Caco-2 (cell line): ENCODE results near the gene DDOST. TPM values are rescaled to one million over a fixed set of nuclear protein-coding genes. Genes with fewer than 3 reads are reported as not detected.

Source experiments
- BruUV-seq: library from RNA; stranded (reverse); fragments of 400-500 nt; replicated peaks from 2 replicates; lab custom pipeline; 2021; lab: Mats Ljungman, UMichigan
- CTCF ChIA-PET: fragments of 300-600 bp; sonication (Branson Sonifier 250); formaldehyde crosslinking; loops from one replicate; lab custom pipeline; 2022; ENCODE audit warnings: antibody characterized with exemption; lab: Charles Lee
- POLR2A ChIA-PET: fragments of 300-600 bp; sonication (Branson Sonifier 250); formaldehyde crosslinking; loops from one replicate; lab custom pipeline; 2022; ENCODE audit warnings: antibody characterized with exemption; lab: Charles Lee
- DNase-seq, 2 experiments: peaks; one replicate each; pipeline versions ENCODE4 v3.0.0 to v3.0.0-alpha.2; 2020 to 2022
- H3K27me3 ChIP-seq: replicated peaks from 2 replicates; pipeline ENCODE4 v1.6.0; 2011; ENCODE audit warnings: low read length; ENCODE audit not compliant: control insufficient read depth, insufficient read depth
- H3K36me3 ChIP-seq: 2 replicates; pipeline ENCODE4 v1.5.1; 2011; ENCODE audit warnings: low read length; ENCODE audit not compliant: control insufficient read depth, insufficient read depth
- H3K4me1 ChIP-seq: fragments of 250-450 bp; sonication (Bioruptor Pico); 2 replicates; pipeline ENCODE4 v1.5.1; 2020; ENCODE audit warnings: mild to moderate bottlenecking
- H3K4me3 ChIP-seq: 2 replicates; pipeline ENCODE4 v1.5.1; 2011; ENCODE audit warnings: low read depth, mild to moderate bottlenecking, control low read depth, low read length
- H3K9me3 ChIP-seq: fragments of 250-450 bp; sonication (Bioruptor Pico); 2 replicates; pipeline ENCODE4 v1.5.1; 2020; ENCODE audit warnings: mild to moderate bottlenecking, moderate library complexity
- H3K27ac Mint-ChIP-seq: one replicate; pipeline ENCODE4 v1.8.0; 2022; ENCODE audit warnings: mixed read lengths; ENCODE audit not compliant: unreplicated experiment
- H3K27me3 Mint-ChIP-seq: one replicate; pipeline ENCODE4 v1.8.0; 2022; ENCODE audit warnings: mixed read lengths; ENCODE audit not compliant: insufficient read depth, unreplicated experiment
- H3K36me3 Mint-ChIP-seq: one replicate; pipeline ENCODE4 v1.8.0; 2022; ENCODE audit warnings: mild to moderate bottlenecking, mixed read lengths; ENCODE audit not compliant: insufficient read depth, unreplicated experiment
- H3K4me1 Mint-ChIP-seq: one replicate; pipeline ENCODE4 v1.8.0; 2022; ENCODE audit warnings: low read depth, mixed read lengths; ENCODE audit not compliant: unreplicated experiment
- H3K4me3 Mint-ChIP-seq: one replicate; pipeline ENCODE4 v1.8.0; 2022; ENCODE audit warnings: mild to moderate bottlenecking, moderate library complexity, mixed read lengths; ENCODE audit not compliant: unreplicated experiment
- H3K9me3 Mint-ChIP-seq: one replicate; pipeline ENCODE4 v1.8.0; 2022; ENCODE audit warnings: mixed read lengths; ENCODE audit not compliant: unreplicated experiment
- CTCF ChIP-seq, 2 experiments: fragments of 200-600 bp in 1 of 2; IDR thresholded peaks; 1 replicate in 1 of 2; 2 replicates in 1 of 2; pipeline versions ENCODE4 v1.5.1 to v1.8.0; 2011 to 2022; ENCODE audit warnings: antibody characterized with exemption in 1 of 2, control low read depth in 1 of 2, inconsistent platforms in 1 of 2, low read depth in 1 of 2, low read length in 1 of 2, mild to moderate bottlenecking in 1 of 2, moderate library complexity in 1 of 2; ENCODE audit not compliant: insufficient read depth in 1 of 2, severe bottlenecking in 1 of 2, unreplicated experiment in 1 of 2
- intact Hi-C: fragments of 100-400 bp; cut with micrococcal nuclease; formaldehyde crosslinking; loops from one replicate; pipeline ENCODE4 v1.10.0; 2022; ENCODE audit not compliant: unreplicated experiment
- total RNA-seq: library from RNA; stranded (reverse); gene quantifications from 2 replicates; pipeline ENCODE4 v1.2.3, GENCODE V29; 2022

Gene DDOST
- total RNA-seq, 1 experiment from 2014 or later, result 339 TPM

- Histone ChIP-seq H3K4me3 (no peak overlapping the region), H3K36me3 (no peaks in the 10 kb centered on the region), H3K27me3 (no peaks in the 10 kb centered on the region), H3K4me1 (peaks cover 18% of the 10 kb centered on the region), H3K9me3 (no peaks in the 10 kb centered on the region)
- DNase-seq, result no peak
- Mint-ChIP-seq H3K36me3 (peaks cover 12% of the 10 kb centered on the region), H3K4me3 (peak overlapping the region; percentile 23), H3K4me1 (peaks cover 12% of the 10 kb centered on the region), H3K27ac (no peak overlapping the region), H3K27me3 (no peaks in the 10 kb centered on the region), H3K9me3 (no peaks in the 10 kb centered on the region)
- intact Hi-C loops, result loop anchor here (10.0 kb wide), 2 partner anchors 86 to 286 kb away; partner anchors contain the start of gene HP1BP3
- TF ChIP-seq CTCF (IDR thresholded peaks at IDR 0.05; ENCODE audit: insufficient read depth in 1 of 2, low read depth in 1 of 2, low read length in 1 of 2, severe bottlenecking in 1 of 2, unreplicated experiment in 1 of 2), result no peak
- BruUV-seq, result TSS peak; percentile 27
- POLR2A ChIA-PET, result no interaction called here
- CTCF ChIA-PET, result interaction anchor here (0.5 kb wide), 1 partner anchor 52 kb away, joined by 6 read pairs; no protein-coding TSS in a partner anchor
Measured at GRCh38 chr1:20698195-20698910, 37.2 kb upstream of the DDOST start.

GRCh38 chr1:20697563-20697962 is 36.4 kb upstream of the DDOST start:
- Histone ChIP-seq H3K9me3 (no peaks in the 10 kb centered on the region), H3K4me1 (peaks cover 18% of the 10 kb centered on the region), H3K4me3 (no peak overlapping the region), H3K36me3 (no peaks in the 10 kb centered on the region), H3K27me3 (no peaks in the 10 kb centered on the region)
- Mint-ChIP-seq H3K4me1 (peaks cover 12% of the 10 kb centered on the region), H3K36me3 (peaks cover 12% of the 10 kb centered on the region), H3K4me3 (peak overlapping the region; percentile 88), H3K27ac (peak overlapping the region; percentile 77), H3K9me3 (no peaks in the 10 kb centered on the region), H3K27me3 (no peaks in the 10 kb centered on the region)
- BruUV-seq, result no TSS peak
- intact Hi-C loops, result loop anchor here (10.0 kb wide), 2 partner anchors 87 to 287 kb away; partner anchors contain the start of gene HP1BP3
- TF ChIP-seq CTCF (IDR thresholded peaks at IDR 0.05; ENCODE audit: insufficient read depth in 1 of 2, low read depth in 1 of 2, low read length in 1 of 2, severe bottlenecking in 1 of 2, unreplicated experiment in 1 of 2), result no peak
- ChIA-PET POLR2A (interaction anchor here (1.4 kb wide), 1 partner anchor 89 kb away, joined by 7 read pairs; the partner anchor contains the start of gene HP1BP3), CTCF (interaction anchor here (0.8 to 1.4 kb wide), 6 partner anchors 8 to 498 kb away, joined by 3 to 49 read pairs (median 4); partner anchors contain the start of gene MUL1)
- no peak for DNase-seq
